ENCODE data around the gene OBSCN.

- no peak for TF ChIP-seq CTCF (IDR thresholded peaks at IDR 0.05)
- no peak for TF ChIP-seq POLR2A (IDR thresholded peaks at IDR 0.05)
- no peak for TF ChIP-seq POLR2AphosphoS5 (IDR thresholded peaks at IDR 0.05)
- no peak for TF ChIP-seq EP300 (IDR thresholded peaks at IDR 0.05)
Observed at GRCh38 chr1:228295201-228295600, 87.4 kb downstream of the OBSCN start.

Data from suprapubic skin (tissue), 4 donors.